ENCODE results near the gene ATRNL1.

DNA sequence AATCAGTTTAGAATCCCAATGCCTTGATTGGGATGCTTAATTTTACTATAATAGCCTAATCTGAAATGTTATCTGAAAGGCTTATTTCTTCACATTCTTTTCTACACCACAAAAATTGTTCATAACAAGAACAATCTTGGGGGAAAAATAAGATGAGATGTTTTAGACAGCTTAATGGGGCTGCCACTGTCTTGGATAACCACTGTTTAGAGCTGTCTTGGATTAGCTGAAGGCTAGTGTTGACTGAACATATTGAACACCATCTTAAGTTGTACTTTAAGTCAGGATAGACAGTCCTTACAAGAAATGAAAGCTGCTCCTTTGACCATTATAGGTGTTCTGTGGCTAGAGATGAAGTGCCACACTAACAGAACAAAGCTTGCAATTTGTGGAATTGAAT lies 678.6 kb downstream of the ATRNL1 start:
- TF ChIP-seq, protein P1, sequence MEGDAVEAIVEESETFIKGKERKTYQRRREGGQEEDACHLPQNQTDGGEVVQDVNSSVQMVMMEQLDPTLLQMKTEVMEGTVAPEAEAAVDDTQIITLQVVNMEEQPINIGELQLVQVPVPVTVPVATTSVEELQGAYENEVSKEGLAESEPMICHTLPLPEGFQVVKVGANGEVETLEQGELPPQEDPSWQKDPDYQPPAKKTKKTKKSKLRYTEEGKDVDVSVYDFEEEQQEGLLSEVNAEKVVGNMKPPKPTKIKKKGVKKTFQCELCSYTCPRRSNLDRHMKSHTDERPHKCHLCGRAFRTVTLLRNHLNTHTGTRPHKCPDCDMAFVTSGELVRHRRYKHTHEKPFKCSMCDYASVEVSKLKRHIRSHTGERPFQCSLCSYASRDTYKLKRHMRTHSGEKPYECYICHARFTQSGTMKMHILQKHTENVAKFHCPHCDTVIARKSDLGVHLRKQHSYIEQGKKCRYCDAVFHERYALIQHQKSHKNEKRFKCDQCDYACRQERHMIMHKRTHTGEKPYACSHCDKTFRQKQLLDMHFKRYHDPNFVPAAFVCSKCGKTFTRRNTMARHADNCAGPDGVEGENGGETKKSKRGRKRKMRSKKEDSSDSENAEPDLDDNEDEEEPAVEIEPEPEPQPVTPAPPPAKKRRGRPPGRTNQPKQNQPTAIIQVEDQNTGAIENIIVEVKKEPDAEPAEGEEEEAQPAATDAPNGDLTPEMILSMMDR (IDR thresholded peaks at IDR 0.05), result no peak
- TF ChIP-seq POLR2A (IDR thresholded peaks at IDR 0.05), result no peak
